HG02970 (cell line): ENCODE measurements around the gene SLC25A42.
"Not testable (repeated sequence)": the region's sequence is repeated elsewhere in the genome, so short reads cannot be mapped to it uniquely, and the experiment has no call there.

Experiments
- ATAC-seq: cut with Tn5 transposase; IDR thresholded peaks from one replicate; pipeline ENCODE4 v1.9.1; 2021; ENCODE audit warnings: mild to moderate bottlenecking, moderate library complexity, moderate number of reproducible peaks; ENCODE audit not compliant: unreplicated experiment, low FRiP score

The SLC25A42 gene, protein sequence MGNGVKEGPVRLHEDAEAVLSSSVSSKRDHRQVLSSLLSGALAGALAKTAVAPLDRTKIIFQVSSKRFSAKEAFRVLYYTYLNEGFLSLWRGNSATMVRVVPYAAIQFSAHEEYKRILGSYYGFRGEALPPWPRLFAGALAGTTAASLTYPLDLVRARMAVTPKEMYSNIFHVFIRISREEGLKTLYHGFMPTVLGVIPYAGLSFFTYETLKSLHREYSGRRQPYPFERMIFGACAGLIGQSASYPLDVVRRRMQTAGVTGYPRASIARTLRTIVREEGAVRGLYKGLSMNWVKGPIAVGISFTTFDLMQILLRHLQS

DNA sequence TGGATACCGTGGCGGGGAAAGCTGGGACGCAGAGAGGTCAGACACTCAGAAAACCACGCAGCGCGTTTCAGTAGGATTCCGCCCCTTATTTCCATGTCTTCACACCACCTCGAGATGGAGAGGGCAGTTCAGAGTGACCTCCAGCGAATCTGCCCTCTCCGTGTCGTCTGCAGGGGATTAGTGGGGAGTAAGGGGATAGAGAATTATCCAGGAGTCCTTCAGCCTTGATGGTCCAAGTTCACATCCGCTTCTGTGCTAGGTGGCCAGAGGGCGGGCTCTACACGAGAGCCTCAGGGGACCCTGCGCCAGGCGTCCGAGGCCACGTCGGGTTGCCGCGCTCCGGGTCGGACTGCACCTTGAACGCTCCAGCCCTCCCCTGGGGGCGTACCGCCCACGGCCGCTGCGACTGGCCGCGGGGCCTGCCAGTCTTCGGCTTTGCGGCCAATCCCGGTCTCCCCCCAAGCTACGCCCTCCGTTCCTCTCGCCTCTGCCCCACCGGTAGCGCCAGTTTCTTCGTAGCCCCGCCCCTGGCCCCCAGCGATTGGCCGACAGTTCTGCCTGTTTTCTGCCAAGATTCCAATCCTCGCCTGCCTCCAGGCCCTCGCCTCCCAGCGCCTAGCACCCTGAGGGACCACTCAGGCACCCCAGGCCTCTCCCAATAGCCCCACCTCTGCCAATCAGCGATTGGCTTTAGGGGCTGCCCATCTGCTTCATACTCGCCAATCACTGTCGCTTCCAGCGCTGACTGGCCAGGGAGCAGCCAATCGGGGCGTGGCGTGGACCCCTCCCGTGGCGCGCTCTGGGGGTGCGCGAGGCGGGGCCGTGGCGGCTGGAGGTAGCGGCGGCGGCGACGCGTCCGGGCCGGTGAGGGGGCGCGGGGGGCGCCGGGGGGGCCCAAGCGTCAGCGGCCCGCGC lies at the start of gene SLC25A42:
Gene SLC25A42, plus strand, starts transcription at position 812 of the 915 bp plus-strand sequence. CDS start 32,131 bp downstream, outside the sequence.
- peak; percentile 92 for ATAC-seq

DNA sequence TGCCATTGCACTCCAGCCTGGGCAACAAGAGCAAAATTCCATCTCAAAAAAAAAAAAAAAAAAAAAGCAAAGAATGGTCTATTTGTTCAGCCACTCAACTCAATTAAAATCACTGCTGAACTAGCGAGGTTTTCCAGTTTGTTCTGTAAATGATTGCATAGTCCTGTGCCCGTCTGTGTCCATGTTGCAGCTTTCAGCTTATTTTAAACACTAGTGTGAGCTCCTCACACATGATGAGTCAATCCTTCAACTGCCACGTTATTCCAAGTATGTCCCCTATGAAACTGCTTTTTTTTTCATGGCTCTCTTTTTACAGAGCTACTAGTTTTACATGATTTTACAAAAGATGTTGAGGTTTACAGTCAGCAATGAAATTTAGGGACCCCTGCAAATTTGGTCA lies 42.7 kb upstream of the SLC25A42 start:
- ATAC-seq, result no peak

- ATAC-seq, result no peak
Observed at GRCh38 chr19:19022380-19022961, 41.3 kb upstream of the SLC25A42 start.

- not testable (repeated sequence) for ATAC-seq
Observed at GRCh38 chr19:19023376-19023775, 40.4 kb upstream of the SLC25A42 start.

GRCh38 chr19:19025861-19026260 lies 37.9 kb upstream of the SLC25A42 start:
- ATAC-seq, result no peak

DNA sequence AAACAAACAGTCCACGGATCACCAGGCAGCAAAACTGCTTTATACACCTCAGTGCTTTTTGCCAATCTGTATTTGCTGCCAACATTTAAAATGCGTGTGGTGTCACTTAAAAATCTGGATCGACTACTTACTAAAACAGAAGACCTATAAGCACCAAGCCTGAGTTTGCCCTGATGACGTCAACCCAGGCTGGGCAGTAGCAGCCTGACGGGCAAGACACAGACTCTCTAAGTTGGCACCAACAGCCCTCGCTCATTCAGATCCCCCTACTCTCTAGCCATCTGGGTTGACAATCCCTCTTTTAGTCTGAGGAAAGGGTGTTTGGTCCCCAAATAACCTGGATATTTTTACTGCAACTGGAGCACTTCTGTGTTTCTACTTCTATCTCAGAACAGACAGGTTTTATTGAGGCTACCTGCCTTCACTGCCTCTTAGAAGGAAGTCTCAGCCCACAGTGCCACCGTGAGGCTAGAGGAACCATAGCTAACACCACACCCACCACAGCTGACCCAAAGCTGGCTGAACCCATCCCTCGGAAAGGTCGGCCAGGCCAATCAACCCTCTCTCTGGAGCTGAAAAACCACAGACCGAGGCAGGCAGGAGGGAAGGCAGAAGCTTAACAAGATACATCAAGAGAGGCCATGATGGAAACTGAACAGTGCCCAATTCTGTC lies 37.4 kb upstream of the SLC25A42 start:
- no peak for ATAC-seq

DNA sequence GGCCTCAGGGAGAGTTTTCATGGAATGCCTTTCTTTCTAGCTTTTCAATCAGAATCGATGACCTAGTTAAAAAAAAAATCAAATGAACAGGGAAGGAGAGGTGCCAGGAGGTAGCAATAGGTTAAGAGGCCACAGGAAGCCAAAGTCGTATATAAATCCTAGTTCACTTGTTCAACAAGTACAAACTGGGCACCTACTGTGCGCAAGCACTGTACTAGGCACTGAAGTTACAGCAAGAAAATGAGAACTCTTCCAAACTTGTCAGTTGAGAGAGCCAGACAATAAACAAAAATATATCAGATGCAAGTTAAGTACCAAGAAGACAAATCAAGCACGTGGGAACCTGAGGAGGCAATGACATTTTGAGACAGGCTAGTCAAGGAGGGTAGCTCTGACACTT lies 36.6 kb upstream of the SLC25A42 start:
- no peak for ATAC-seq

DNA sequence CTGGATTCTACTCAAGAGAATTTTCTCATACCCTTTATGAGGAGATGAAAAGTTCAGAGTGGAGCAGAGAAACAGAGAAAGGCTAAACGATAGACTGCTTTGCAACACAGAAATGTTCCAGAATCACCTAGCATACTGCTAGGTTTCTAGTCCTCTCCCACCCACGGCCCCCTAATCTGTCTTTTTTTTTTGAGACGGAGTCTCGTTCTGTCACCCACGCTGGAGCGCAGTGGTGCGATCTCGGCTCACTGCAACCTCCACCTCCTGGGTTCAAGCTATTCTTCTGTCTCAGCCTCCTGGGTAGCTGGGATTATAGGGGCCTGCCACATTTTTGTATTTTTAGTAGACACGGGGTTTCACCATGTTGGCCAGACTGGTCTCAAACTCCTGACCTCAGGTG lies 35.3 kb upstream of the SLC25A42 start:
- ATAC-seq, result no peak

DNA sequence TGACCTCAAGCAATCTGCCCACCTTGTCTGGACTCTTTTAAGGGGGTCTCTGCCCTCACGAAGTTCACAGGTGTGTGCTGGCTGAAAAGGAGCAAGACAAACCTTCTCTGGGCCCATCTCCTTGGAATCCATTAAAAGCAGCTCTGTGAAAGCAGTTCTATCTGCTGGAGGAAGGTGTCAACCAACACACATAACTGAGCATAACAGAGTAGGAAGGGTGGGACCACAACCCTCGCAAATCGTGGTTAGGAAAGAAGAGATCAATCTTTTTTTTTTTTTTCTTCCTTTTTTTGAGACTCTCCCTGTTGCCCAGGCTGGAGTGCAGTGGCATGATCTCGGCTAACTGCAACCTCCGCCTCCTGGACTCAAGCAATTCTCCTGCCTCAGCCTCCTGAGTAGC lies 31.9 kb upstream of the SLC25A42 start:
- no peak for ATAC-seq

DNA sequence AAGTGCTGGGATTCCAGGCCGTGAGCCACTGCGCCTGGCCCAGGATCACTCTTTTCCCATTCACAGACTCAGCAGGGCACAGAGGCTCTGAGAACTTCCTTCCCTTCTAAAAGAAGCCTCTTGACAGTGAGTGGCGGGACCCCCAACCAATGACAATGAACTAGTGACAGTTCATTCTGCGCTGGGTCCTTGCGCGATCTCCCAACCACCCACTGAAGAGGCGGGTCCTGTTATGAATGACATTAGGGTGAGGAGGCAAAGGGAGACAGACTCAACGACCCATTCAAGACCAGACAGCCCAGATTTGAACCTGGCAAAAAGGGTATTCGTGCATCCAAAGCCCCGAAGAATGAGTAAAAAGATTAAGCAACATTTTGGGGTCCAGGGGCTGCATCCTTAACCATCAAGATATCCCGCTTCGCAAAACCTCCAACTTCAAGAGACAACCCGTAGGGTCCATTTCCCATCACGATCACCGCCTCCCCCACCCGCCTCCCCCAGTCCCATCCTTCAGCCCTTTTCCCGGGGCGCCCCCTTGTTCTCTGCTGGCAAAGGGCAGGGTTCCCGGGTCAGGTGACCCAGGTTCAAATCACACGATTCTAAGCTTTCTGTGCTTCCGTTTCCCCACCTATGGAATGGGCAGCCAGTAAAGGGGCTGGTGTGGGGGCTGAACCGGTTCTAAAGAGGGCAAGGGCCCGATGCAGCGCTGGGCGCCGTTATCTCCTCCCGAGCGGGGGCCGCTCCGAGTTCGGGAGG lies 31.2 kb upstream of the SLC25A42 start:
- peak; percentile 2 for ATAC-seq

- ATAC-seq, result no peak
Observed at GRCh38 chr19:19033176-19033425, 30.7 kb upstream of the SLC25A42 start.

- peak; percentile 75 for ATAC-seq
Observed at GRCh38 chr19:19033426-19034203, 30.2 kb upstream of the SLC25A42 start, which contains the start of the genes ARMC6 and SUGP2. ARMC6 (plus strand) TSS chr19:19033603; CDS start chr19:19034210, 607 bp downstream. SUGP2 (minus strand) TSS chr19:19033517; CDS start chr19:19031071, 2,446 bp downstream.

- ATAC-seq, result no peak
Observed at GRCh38 chr19:19034204-19034624, 29.6 kb upstream of the SLC25A42 start.

DNA sequence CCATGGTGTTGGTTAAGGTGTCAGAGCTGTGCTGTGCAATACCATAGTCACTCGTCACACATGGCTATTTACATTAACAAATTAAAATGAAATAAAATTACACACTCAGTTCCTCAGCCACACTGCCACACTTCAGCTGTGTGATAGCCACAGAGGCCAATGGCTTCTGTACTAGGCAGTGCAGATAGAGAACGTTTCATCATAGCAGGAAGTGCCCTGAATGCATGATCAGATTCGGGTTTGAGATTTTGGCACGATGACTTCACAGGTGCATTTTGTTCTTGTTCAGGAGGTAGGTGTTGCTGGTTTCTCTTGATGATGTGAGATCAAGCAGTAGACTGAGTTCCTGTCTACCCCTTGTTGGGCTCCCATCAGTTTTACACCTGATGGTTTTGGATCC lies 23.9 kb upstream of the SLC25A42 start:
- no peak for ATAC-seq

DNA sequence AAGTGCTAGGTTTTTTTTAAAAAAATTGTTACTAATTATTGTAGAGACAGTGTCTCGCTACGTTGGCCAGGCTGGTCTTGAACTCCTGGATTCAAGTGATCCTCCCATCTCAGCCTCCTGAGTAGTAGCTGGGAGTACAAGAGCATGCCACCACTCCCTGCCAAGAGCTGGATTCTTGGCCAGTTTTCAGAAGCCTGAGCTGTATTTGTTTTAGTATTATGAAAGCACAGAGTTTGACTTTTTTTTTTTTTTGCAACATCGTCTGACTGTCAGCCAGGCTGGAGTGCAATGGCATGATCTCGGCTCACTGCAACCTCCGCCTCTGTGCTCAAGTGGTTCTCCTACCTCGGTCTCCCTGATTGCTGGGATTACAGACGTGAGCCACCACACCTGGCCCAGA lies 23.4 kb upstream of the SLC25A42 start:
- ATAC-seq, result no peak

DNA sequence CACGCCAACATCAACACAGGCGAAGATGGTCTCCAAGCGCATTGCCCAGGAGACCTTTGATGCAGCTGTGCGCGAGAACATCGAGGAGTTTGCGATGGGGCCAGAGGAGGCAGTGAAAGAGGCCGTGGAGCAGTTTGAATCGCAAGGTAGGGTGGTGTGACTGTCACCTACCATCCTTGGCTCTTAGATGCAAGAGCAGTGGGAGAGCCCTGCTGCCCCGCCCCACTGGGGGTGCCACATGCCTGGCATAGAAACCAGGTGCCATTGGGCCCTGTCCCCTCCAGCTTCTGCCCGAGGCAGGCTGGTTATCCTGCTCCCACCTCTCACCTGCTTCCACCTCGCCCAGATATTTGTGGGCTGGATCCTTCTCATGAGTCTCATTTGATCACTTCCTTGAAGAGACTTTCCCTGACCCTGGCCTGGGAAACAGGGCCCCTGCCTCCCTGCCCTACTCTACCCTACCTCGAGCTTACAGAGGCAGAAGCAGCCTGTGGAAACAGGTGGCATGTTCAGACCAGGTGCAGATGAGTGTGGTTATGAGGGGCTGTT lies 21.0 kb upstream of the SLC25A42 start:
- ATAC-seq, result no peak

- ATAC-seq, result no peak
Observed at GRCh38 chr19:19043481-19043880, 20.3 kb upstream of the SLC25A42 start.

- no peak for ATAC-seq
Observed at GRCh38 chr19:19043881-19044280, 19.9 kb upstream of the SLC25A42 start.

DNA sequence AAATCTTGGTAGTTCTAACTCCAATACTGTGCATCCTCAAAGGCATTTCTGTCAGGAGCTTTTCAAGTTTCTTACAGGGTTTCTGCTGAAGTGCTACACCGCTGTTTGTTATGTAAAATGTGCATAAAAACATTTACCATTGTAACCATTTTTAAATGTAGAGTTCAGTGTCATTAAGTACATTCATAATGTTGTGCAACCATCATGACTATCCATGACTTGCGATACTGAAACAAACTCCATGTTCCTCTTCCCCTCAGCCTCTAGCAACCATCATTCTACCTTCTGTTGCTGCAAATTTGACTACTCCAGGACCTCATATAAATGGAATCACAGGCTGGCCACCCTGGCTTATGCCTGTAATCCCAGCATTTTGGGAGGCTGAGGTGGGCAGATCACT lies 14.4 kb upstream of the SLC25A42 start:
- no peak for ATAC-seq
